Neural cell (in vitro differentiated cells): Measurements from ENCODE around the gene NUDT9.

Source experiments
- CTCF ChIP-seq: fragments of 450-650 bp; IDR thresholded peaks from 2 replicates; pipeline ENCODE4 v1.5.1; 2014; ENCODE audit warnings: antibody characterized with exemption, mild to moderate bottlenecking, moderate library complexity; ENCODE audit not compliant: poor library complexity, severe bottlenecking
- EZH2 ChIP-seq: fragments of 200-600, 300-800 bp; shearing (Covaris generic), sonication (generic); IDR thresholded peaks from 2 replicates; pipeline ENCODE4 v1.6.1; 2014; ENCODE audit warnings: antibody characterized with exemption, low read length, borderline replicate concordance, mild to moderate bottlenecking; ENCODE audit not compliant: insufficient read depth, poor library complexity, severe bottlenecking
- RAD21 ChIP-seq: fragments of 450-650 bp; conservative IDR thresholded peaks from 2 replicates; pipeline ENCODE4 v1.6.1; 2014; ENCODE audit warnings: antibody characterized with exemption, mild to moderate bottlenecking, moderate library complexity
- REST ChIP-seq: IDR thresholded peaks from 2 replicates; pipeline ENCODE4 v1.6.1; 2012; ENCODE audit warnings: borderline replicate concordance

DNA sequence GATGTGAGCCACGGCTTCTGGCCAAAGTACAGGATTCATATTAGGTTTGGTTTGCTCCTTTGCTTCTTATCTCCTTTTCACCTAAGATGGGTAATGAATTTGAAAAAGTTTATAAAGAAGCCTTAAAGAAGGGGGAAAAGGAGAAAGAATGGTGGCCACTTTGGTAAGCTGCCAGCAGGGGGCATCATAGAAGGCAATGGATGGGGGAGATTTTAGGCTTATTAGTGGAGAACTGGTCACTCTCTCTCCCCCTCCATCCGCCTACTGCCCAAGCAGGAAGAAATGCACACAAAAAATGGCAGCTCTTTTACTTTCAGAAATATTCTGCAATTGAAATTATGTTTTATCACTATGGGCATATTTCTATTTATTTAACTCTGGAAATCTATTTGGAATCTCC, 74.8 kb downstream of the NUDT9 start:
- TF ChIP-seq EZH2: no peak
- TF ChIP-seq CTCF: no peak
- TF ChIP-seq RAD21: no peak
- no peak for TF ChIP-seq REST
